DND-41 (cell line): ENCODE data around the gene UNC5C.
A peak's percentile ranks its signal among the peaks of the same experiment; 100 is the strongest.

ENCODE experiments used
- ATAC-seq: fragments of 200-7000 bp; cut with Tn5 transposase; 3 replicates; pipeline ENCODE4 v1.9.1; 2021; ENCODE audit warnings: low read depth; ENCODE audit not compliant: insufficient read depth
- DNase-seq: peaks from one replicate; pipeline ENCODE4 v3.0.0-alpha.2; 2020
- H2AFZ ChIP-seq: 2 replicates; pipeline ENCODE4 v1.6.0; 2012; ENCODE audit warnings: low read depth, low read length
- H3K27ac ChIP-seq: 2 replicates; pipeline ENCODE4 v1.5.1; 2012; ENCODE audit warnings: low read length, inconsistent platforms
- H3K27me3 ChIP-seq: fragments of 200-600 bp; sonication (generic); 2 replicates; pipeline ENCODE4 v1.6.0; 2012; ENCODE audit warnings: low read length, mild to moderate bottlenecking, inconsistent platforms; ENCODE audit not compliant: insufficient read depth, poor library complexity
- H3K36me3 ChIP-seq: 2 replicates; pipeline ENCODE4 v1.5.1; 2012; ENCODE audit warnings: low read length, inconsistent platforms; ENCODE audit not compliant: insufficient read depth
- H3K4me1 ChIP-seq: 2 replicates; pipeline ENCODE4 v1.5.1; 2012; ENCODE audit warnings: mild to moderate bottlenecking, low read length; ENCODE audit not compliant: insufficient read depth
- H3K4me2 ChIP-seq: 2 replicates; pipeline ENCODE4 v1.6.0; 2012; ENCODE audit warnings: mild to moderate bottlenecking, moderate library complexity, low read length, inconsistent platforms; ENCODE audit not compliant: insufficient read depth
- H3K4me3 ChIP-seq, 2 experiments: fragments of 200-600 bp in 1 of 2; shearing (Covaris generic) in 1 of 2; 2 replicates each; pipeline ENCODE4 v1.5.1; 2012 to 2016; ENCODE audit warnings: inconsistent platforms in 2 of 2, low read length in 2 of 2, mild to moderate bottlenecking in 2 of 2, low read depth in 1 of 2, moderate library complexity in 1 of 2
- H3K79me2 ChIP-seq: 2 replicates; pipeline ENCODE4 v1.6.0; 2012; ENCODE audit warnings: low read length, inconsistent platforms; ENCODE audit not compliant: insufficient read depth
- H3K9ac ChIP-seq: 2 replicates; pipeline ENCODE4 v1.6.0; 2012; ENCODE audit warnings: low read depth, mild to moderate bottlenecking, inconsistent platforms, low read length, moderate library complexity
- H3K9me3 ChIP-seq: 2 replicates; pipeline ENCODE4 v1.5.1; 2012; ENCODE audit warnings: low read length, moderate library complexity, mild to moderate bottlenecking, inconsistent platforms; ENCODE audit not compliant: insufficient read depth, severe bottlenecking
- H4K20me1 ChIP-seq: 2 replicates; pipeline ENCODE4 v1.6.0; 2012; ENCODE audit warnings: low read length; ENCODE audit not compliant: insufficient read depth
- EZH2 ChIP-seq: IDR thresholded peaks from 3 replicates; pipeline ENCODE4 v1.6.1; 2012; ENCODE audit warnings: borderline replicate concordance, low read depth, mild to moderate bottlenecking, moderate library complexity, low read length, inconsistent platforms; ENCODE audit not compliant: severe bottlenecking
- TF ChIP-seq, protein P1 (sequence below): IDR thresholded peaks from 2 replicates; pipeline ENCODE4 v1.5.1; 2012; ENCODE audit warnings: borderline replicate concordance, low read length, moderate library complexity, mild to moderate bottlenecking; ENCODE audit not compliant: poor library complexity, severe bottlenecking; ENCODE audit errors: extremely low read depth

UNC5C gene

GRCh38 chr4:95213366-95213765, 335.4 kb downstream of the UNC5C start:
- H3K4me1 ChIP-seq = peaks cover 4% of the 10 kb centered on the region; the same call in 1 of the 2 replicates
- no peak overlapping the region for H3K27ac ChIP-seq
- H3K79me2 ChIP-seq = no peaks in the 10 kb centered on the region
- 0 out of 2 replicates have a peak overlapping the region, but pooled peaks have one; percentile 12 for H2AFZ ChIP-seq
- no peaks in the 10 kb centered on the region for H3K27me3 ChIP-seq
- H3K36me3 ChIP-seq = no peaks in the 10 kb centered on the region
- H4K20me1 ChIP-seq = no peaks in the 10 kb centered on the region
- H3K4me3 ChIP-seq = no peak overlapping the region
- no peaks in the 10 kb centered on the region for H3K9me3 ChIP-seq
- H3K9ac ChIP-seq = no peak overlapping the region
- no peak for TF ChIP-seq EZH2
- TF ChIP-seq, protein P1, sequence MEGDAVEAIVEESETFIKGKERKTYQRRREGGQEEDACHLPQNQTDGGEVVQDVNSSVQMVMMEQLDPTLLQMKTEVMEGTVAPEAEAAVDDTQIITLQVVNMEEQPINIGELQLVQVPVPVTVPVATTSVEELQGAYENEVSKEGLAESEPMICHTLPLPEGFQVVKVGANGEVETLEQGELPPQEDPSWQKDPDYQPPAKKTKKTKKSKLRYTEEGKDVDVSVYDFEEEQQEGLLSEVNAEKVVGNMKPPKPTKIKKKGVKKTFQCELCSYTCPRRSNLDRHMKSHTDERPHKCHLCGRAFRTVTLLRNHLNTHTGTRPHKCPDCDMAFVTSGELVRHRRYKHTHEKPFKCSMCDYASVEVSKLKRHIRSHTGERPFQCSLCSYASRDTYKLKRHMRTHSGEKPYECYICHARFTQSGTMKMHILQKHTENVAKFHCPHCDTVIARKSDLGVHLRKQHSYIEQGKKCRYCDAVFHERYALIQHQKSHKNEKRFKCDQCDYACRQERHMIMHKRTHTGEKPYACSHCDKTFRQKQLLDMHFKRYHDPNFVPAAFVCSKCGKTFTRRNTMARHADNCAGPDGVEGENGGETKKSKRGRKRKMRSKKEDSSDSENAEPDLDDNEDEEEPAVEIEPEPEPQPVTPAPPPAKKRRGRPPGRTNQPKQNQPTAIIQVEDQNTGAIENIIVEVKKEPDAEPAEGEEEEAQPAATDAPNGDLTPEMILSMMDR = no peak
- no peak for ATAC-seq
- no peak overlapping the region for H3K4me2 ChIP-seq
- no peak for DNase-seq

DNA sequence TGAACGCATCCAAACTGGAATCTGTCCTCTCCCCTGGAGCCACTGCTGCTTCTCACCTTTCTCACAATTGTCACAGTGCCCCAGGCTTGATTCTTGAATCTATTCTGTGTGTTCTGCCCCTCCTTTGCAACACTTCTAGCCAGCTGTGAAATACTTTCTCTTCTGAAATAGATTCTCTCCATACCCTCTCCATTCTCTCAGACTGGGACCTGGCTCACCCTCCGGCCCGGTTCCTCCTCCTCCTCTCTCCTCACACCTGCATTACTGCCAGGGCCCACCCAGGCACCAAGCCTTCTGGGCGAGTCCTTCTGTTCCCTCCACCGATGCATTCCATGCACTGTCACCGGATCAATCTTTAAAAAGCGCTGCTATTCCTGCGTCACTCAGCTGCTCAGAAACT, 336.1 kb downstream of the UNC5C start:
- H3K4me2 ChIP-seq = no peak overlapping the region
- H2AFZ ChIP-seq = no peak overlapping the region

GRCh38 chr4:95209927-95210326, 338.8 kb downstream of the UNC5C start:
- Histone ChIP-seq H4K20me1 (no peaks in the 10 kb centered on the region), H3K27ac (no peak overlapping the region), H3K9ac (no peak overlapping the region), H3K36me3 (no peaks in the 10 kb centered on the region), H3K9me3 (no peaks in the 10 kb centered on the region), H3K4me3 (no peak overlapping the region), H2AFZ (no peak overlapping the region), H3K79me2 (no peaks in the 10 kb centered on the region), H3K27me3 (no peaks in the 10 kb centered on the region), H3K4me2 (no peak overlapping the region), H3K4me1 (no peaks in the 10 kb centered on the region)
- ATAC-seq = no peak
- TF ChIP-seq, protein P1 = no peak
- DNase-seq = no peak

More for the DNA sequence above, 336.1 kb downstream of the UNC5C start:
- H3K27ac ChIP-seq = no peak overlapping the region
- no peaks in the 10 kb centered on the region for H3K27me3 ChIP-seq
- H3K4me3 ChIP-seq = no peak overlapping the region
- H3K79me2 ChIP-seq = no peaks in the 10 kb centered on the region
- H3K9me3 ChIP-seq = no peaks in the 10 kb centered on the region
- H3K36me3 ChIP-seq = no peaks in the 10 kb centered on the region
- no peak for TF ChIP-seq EZH2
- TF ChIP-seq, protein P1 = no peak
- H4K20me1 ChIP-seq = no peaks in the 10 kb centered on the region
- peaks cover 4% of the 10 kb centered on the region; the same call in 1 of the 2 replicates for H3K4me1 ChIP-seq
- H3K9ac ChIP-seq = no peak overlapping the region
- ATAC-seq (no peak), DNase-seq (no peak)

- Histone ChIP-seq H4K20me1 (no peaks in the 10 kb centered on the region), H3K79me2 (no peaks in the 10 kb centered on the region), H3K27ac (no peak overlapping the region), H3K27me3 (no peaks in the 10 kb centered on the region), H3K36me3 (no peaks in the 10 kb centered on the region), H3K9ac (no peak overlapping the region), H2AFZ (no peak overlapping the region), H3K4me1 (no peaks in the 10 kb centered on the region), H3K4me2 (no peak overlapping the region), H3K9me3 (no peaks in the 10 kb centered on the region), H3K4me3 (no peak overlapping the region)
- DNase-seq (no peak), ATAC-seq (no peak)
- TF ChIP-seq, protein P1 = peak; percentile 50
- no peak for TF ChIP-seq EZH2
These were observed 343.9 kb downstream of the UNC5C start for GRCh38 chr4:95204873-95205272.
